ENCODE results near the gene BEST1. TPM values are rescaled to one million over a fixed set of nuclear protein-coding genes. Genes with fewer than 3 reads are reported as not detected.

Gene BEST1
- total and polyA plus RNA-seq, 4 donors = 7.3 to 21.0 (median 12.7) TPM

GRCh38 chr11:61955422-61956135 lies 5.4 kb downstream of the BEST1 start:
- Histone ChIP-seq H3K4me1 (ENCODE audit: control insufficient read depth, insufficient read depth, low read length) (peaks cover 28% of the 10 kb centered on the region), H3K9me3 (ENCODE audit: control insufficient read depth, insufficient read depth, low read length) (no peaks in the 10 kb centered on the region), H3K36me3 (ENCODE audit: control insufficient read depth, insufficient read depth, low read length) (peaks cover 30% of the 10 kb centered on the region), H3K27me3 (ENCODE audit: control insufficient read depth, insufficient read depth, low read length) (peaks cover 3% of the 10 kb centered on the region), H3K27ac (ENCODE audit: low read depth, low read length) (peak overlapping the region; percentile 64), H3K4me3 (ENCODE audit: low read depth, low read length) (peak overlapping the region; percentile 45)
- peak in 2 of 6 donors; percentile 52 to 69 for DNase-seq (ENCODE audit: low read depth in 4 of 6, low spot score in 6 of 6)
- WGBS (ENCODE audit: insufficient coverage) = 2% methylated on average over 56 of the region's 56 CpGs

GRCh38 chr11:61956191-61957020 lies 6.3 kb downstream of the BEST1 start:
- peaks cover 32% of the 10 kb centered on the region for H3K4me1 ChIP-seq (ENCODE audit: control insufficient read depth, insufficient read depth, low read length)
- no peaks in the 10 kb centered on the region for H3K9me3 ChIP-seq (ENCODE audit: control insufficient read depth, insufficient read depth, low read length)
- H3K36me3 ChIP-seq (ENCODE audit: control insufficient read depth, insufficient read depth, low read length) = peaks cover 30% of the 10 kb centered on the region
- H3K4me3 ChIP-seq (ENCODE audit: low read depth, low read length) = no peak overlapping the region
- no peak for DNase-seq (ENCODE audit: low read depth in 4 of 6, low spot score in 6 of 6)
- H3K27me3 ChIP-seq (ENCODE audit: control insufficient read depth, insufficient read depth, low read length) = peaks cover 3% of the 10 kb centered on the region
- WGBS (ENCODE audit: insufficient coverage) = 85% methylated on average over 15 of the region's 20 CpGs
- no peak overlapping the region for H3K27ac ChIP-seq (ENCODE audit: low read depth, low read length)

- Histone ChIP-seq H3K27me3 (ENCODE audit: control insufficient read depth, insufficient read depth, low read length) (peaks cover 3% of the 10 kb centered on the region), H3K4me1 (ENCODE audit: control insufficient read depth, insufficient read depth, low read length) (peaks cover 36% of the 10 kb centered on the region), H3K9me3 (ENCODE audit: control insufficient read depth, insufficient read depth, low read length) (no peaks in the 10 kb centered on the region), H3K36me3 (ENCODE audit: control insufficient read depth, insufficient read depth, low read length) (peaks cover 38% of the 10 kb centered on the region), H3K27ac (ENCODE audit: low read depth, low read length) (no peak overlapping the region), H3K4me3 (ENCODE audit: low read depth, low read length) (no peak overlapping the region)
- 100% methylated on average over 3 of the region's 7 CpGs for WGBS (ENCODE audit: insufficient coverage)
- DNase-seq (ENCODE audit: low read depth in 4 of 6, low spot score in 6 of 6) = no peak
Observed at GRCh38 chr11:61957021-61957770, 7.0 kb downstream of the BEST1 start.

GRCh38 chr11:61958590-61958989 lies 8.4 kb downstream of the BEST1 start:
- Histone ChIP-seq H3K27me3 (ENCODE audit: control insufficient read depth, insufficient read depth, low read length) (peaks cover 3% of the 10 kb centered on the region), H3K4me1 (ENCODE audit: control insufficient read depth, insufficient read depth, low read length) (peaks cover 42% of the 10 kb centered on the region)

GRCh38 chr11:61959114-61959513 lies 9.0 kb downstream of the BEST1 start:
- Histone ChIP-seq H3K27ac (ENCODE audit: low read depth, low read length) (no peak overlapping the region), H3K27me3 (ENCODE audit: control insufficient read depth, insufficient read depth, low read length) (peaks cover 3% of the 10 kb centered on the region), H3K36me3 (ENCODE audit: control insufficient read depth, insufficient read depth, low read length) (peaks cover 57% of the 10 kb centered on the region), H3K9me3 (ENCODE audit: control insufficient read depth, insufficient read depth, low read length) (no peaks in the 10 kb centered on the region), H3K4me3 (ENCODE audit: low read depth, low read length) (no peak overlapping the region), H3K4me1 (ENCODE audit: control insufficient read depth, insufficient read depth, low read length) (peaks cover 42% of the 10 kb centered on the region)
- no peak for DNase-seq (ENCODE audit: low read depth in 4 of 6, low spot score in 6 of 6)
- WGBS (ENCODE audit: insufficient coverage) = 35% methylated on average over 2 of the region's 2 CpGs

More at GRCh38 chr11:61958590-61958989, 8.4 kb downstream of the BEST1 start:
- 100% methylated on average over 2 of the region's 3 CpGs for whole genome bisulfite sequencing (ENCODE audit: insufficient coverage)
- DNase-seq (ENCODE audit: low read depth in 4 of 6, low spot score in 6 of 6) = no peak
- Histone ChIP-seq H3K4me3 (ENCODE audit: low read depth, low read length) (no peak overlapping the region), H3K27ac (ENCODE audit: low read depth, low read length) (no peak overlapping the region), H3K9me3 (ENCODE audit: control insufficient read depth, insufficient read depth, low read length) (no peaks in the 10 kb centered on the region), H3K36me3 (ENCODE audit: control insufficient read depth, insufficient read depth, low read length) (peaks cover 52% of the 10 kb centered on the region)

GRCh38 chr11:61959678-61960077 lies 9.5 kb downstream of the BEST1 start:
- H3K9me3 ChIP-seq (ENCODE audit: control insufficient read depth, insufficient read depth, low read length) = no peaks in the 10 kb centered on the region
- H3K36me3 ChIP-seq (ENCODE audit: control insufficient read depth, insufficient read depth, low read length) = peaks cover 57% of the 10 kb centered on the region
- WGBS (ENCODE audit: insufficient coverage) = 93% methylated on average over 4 of the region's 6 CpGs
- peaks cover 39% of the 10 kb centered on the region for H3K4me1 ChIP-seq (ENCODE audit: control insufficient read depth, insufficient read depth, low read length)
- peaks cover 3% of the 10 kb centered on the region for H3K27me3 ChIP-seq (ENCODE audit: control insufficient read depth, insufficient read depth, low read length)
- H3K27ac ChIP-seq (ENCODE audit: low read depth, low read length) = no peak overlapping the region
- no peak for DNase-seq (ENCODE audit: low read depth in 4 of 6, low spot score in 6 of 6)
- no peak overlapping the region for H3K4me3 ChIP-seq (ENCODE audit: low read depth, low read length)

- 94% methylated on average over 2 of the region's 3 CpGs for WGBS (ENCODE audit: insufficient coverage)
- H3K4me1 ChIP-seq (ENCODE audit: control insufficient read depth, insufficient read depth, low read length) = peaks cover 30% of the 10 kb centered on the region
- H3K9me3 ChIP-seq (ENCODE audit: control insufficient read depth, insufficient read depth, low read length) = no peaks in the 10 kb centered on the region
- H3K27me3 ChIP-seq (ENCODE audit: control insufficient read depth, insufficient read depth, low read length) = peaks cover 3% of the 10 kb centered on the region
- H3K36me3 ChIP-seq (ENCODE audit: control insufficient read depth, insufficient read depth, low read length) = peaks cover 61% of the 10 kb centered on the region
- no peak overlapping the region for H3K4me3 ChIP-seq (ENCODE audit: low read depth, low read length)
- no peak for DNase-seq (ENCODE audit: low read depth in 4 of 6, low spot score in 6 of 6)
- no peak overlapping the region for H3K27ac ChIP-seq (ENCODE audit: low read depth, low read length)
Observed at GRCh38 chr11:61960532-61960931, 10.4 kb downstream of the BEST1 start.

GRCh38 chr11:61961570-61962212 lies 11.5 kb downstream of the BEST1 start:
- no peak overlapping the region for H3K4me3 ChIP-seq (ENCODE audit: low read depth, low read length)
- no peaks in the 10 kb centered on the region for H3K9me3 ChIP-seq (ENCODE audit: control insufficient read depth, insufficient read depth, low read length)
- peaks cover 56% of the 10 kb centered on the region for H3K36me3 ChIP-seq (ENCODE audit: control insufficient read depth, insufficient read depth, low read length)
- peak overlapping the region; percentile 69 for H3K27ac ChIP-seq (ENCODE audit: low read depth, low read length)
- H3K4me1 ChIP-seq (ENCODE audit: control insufficient read depth, insufficient read depth, low read length) = peaks cover 23% of the 10 kb centered on the region
- WGBS (ENCODE audit: insufficient coverage) = 75% methylated on average over 8 of the region's 8 CpGs
- DNase-seq (ENCODE audit: low read depth in 4 of 6, low spot score in 6 of 6) = peak in 2 of 6 donors; percentile 12 to 60
- no peaks in the 10 kb centered on the region for H3K27me3 ChIP-seq (ENCODE audit: control insufficient read depth, insufficient read depth, low read length)

All from spinal cord (tissue), 10 donors.